GM10248 (cell line): ENCODE measurements around the gene FEZF1.

Source experiments
- CTCF ChIA-PET: fragments of 300-600 bp; sonication (Branson Sonifier 250); formaldehyde crosslinking; extraction: SDS; loops from one replicate; lab custom pipeline; 2021; ENCODE audit warnings: antibody characterized with exemption; lab: Yijun Ruan, JAX
- POLR2A ChIA-PET: fragments of 350-650 bp; sonication (Branson Sonifier 250); formaldehyde crosslinking; extraction: SDS; loops from one replicate; lab custom pipeline; 2020; ENCODE audit warnings: antibody characterized with exemption; lab: Yijun Ruan, JAX
- DNase-seq: peaks from one replicate; pipeline ENCODE4 v3.0.0; 2012; ENCODE audit errors: extremely low spot score
- CTCF ChIP-seq: IDR thresholded peaks from 2 replicates; pipeline ENCODE4 v1.5.1; 2012; ENCODE audit warnings: mild to moderate bottlenecking, low read depth; ENCODE audit errors: extremely low read depth, missing control alignments, control extremely low read depth

The FEZF1 gene

GRCh38 chr7:122304996-122305421, 459 bp upstream of the FEZF1 start:
- POLR2A ChIA-PET = no interaction called here
- CTCF ChIA-PET = no interaction called here
- DNase-seq = no peak
- TF ChIP-seq CTCF = no peak

- no peak for DNase-seq
- ChIA-PET POLR2A (no interaction called here), CTCF (no interaction called here)
- TF ChIP-seq CTCF = no peak
These were observed 825 bp downstream of the FEZF1 start for GRCh38 chr7:122303531-122304318.

GRCh38 chr7:122302761-122303530, 1.6 kb downstream of the FEZF1 start:
- ChIA-PET POLR2A (no interaction called here), CTCF (no interaction called here)
- TF ChIP-seq CTCF = no peak
- no peak for DNase-seq

GRCh38 chr7:122301858-122302760, 2.4 kb downstream of the FEZF1 start:
- ChIA-PET CTCF (no interaction called here), POLR2A (no interaction called here)
- no peak for TF ChIP-seq CTCF
- DNase-seq = no peak

- CTCF ChIA-PET = no interaction called here
- no peak for DNase-seq
- POLR2A ChIA-PET = no interaction called here
- no peak for TF ChIP-seq CTCF
These were observed 3.4 kb downstream of the FEZF1 start for GRCh38 chr7:122300956-122301833.
